ENCODE results near the gene PDE7B.
"Not testable (repeated sequence)": the region's sequence is repeated elsewhere in the genome, so short reads cannot be mapped to it uniquely, and the experiment has no call there.

PDE7B gene

GRCh38 chr6:135852746-135853145 lies 1.2 kb downstream of the PDE7B start:
- H3K4me3 ChIP-seq (ENCODE audit: low read depth in 1 of 2, low read length in 2 of 2), result no peak overlapping the region
- no peak overlapping the region for H3K9ac ChIP-seq (ENCODE audit: low read length)
- H3K36me3 ChIP-seq (ENCODE audit: insufficient read depth, low read length), result no peaks in the 10 kb centered on the region

GRCh38 chr6:135853227-135853626 lies 1.7 kb downstream of the PDE7B start:
- no peak overlapping the region for H3K27ac ChIP-seq (ENCODE audit: low read depth, low read length)

More at GRCh38 chr6:135852746-135853145, 1.2 kb downstream of the PDE7B start:
- Histone ChIP-seq H3K27ac (ENCODE audit: low read depth, low read length) (no peak overlapping the region), H3K9me3 (ENCODE audit: low read length) (no peaks in the 10 kb centered on the region), H3K27me3 (ENCODE audit: control insufficient read depth in 1 of 2, insufficient read depth in 2 of 2, low read length in 2 of 2) (no peaks in the 10 kb centered on the region), H3K4me1 (ENCODE audit: insufficient read depth, low read length) (peaks cover 12% of the 10 kb centered on the region)

GRCh38 chr6:135853986-135854385 lies 2.5 kb downstream of the PDE7B start:
- H3K4me1 ChIP-seq (ENCODE audit: insufficient read depth, low read length), result peaks cover 12% of the 10 kb centered on the region
- H3K27ac ChIP-seq (ENCODE audit: low read depth, low read length), result no peak overlapping the region
- H3K36me3 ChIP-seq (ENCODE audit: insufficient read depth, low read length), result no peaks in the 10 kb centered on the region
- no peak overlapping the region for H3K4me3 ChIP-seq (ENCODE audit: low read depth in 1 of 2, low read length in 2 of 2)
- no peaks in the 10 kb centered on the region for H3K9me3 ChIP-seq (ENCODE audit: low read length)
- H3K9ac ChIP-seq (ENCODE audit: low read length), result no peak overlapping the region
- no peaks in the 10 kb centered on the region for H3K27me3 ChIP-seq (ENCODE audit: control insufficient read depth in 1 of 2, insufficient read depth in 2 of 2, low read length in 2 of 2)

More at GRCh38 chr6:135853227-135853626, 1.7 kb downstream of the PDE7B start:
- no peak overlapping the region for H3K4me3 ChIP-seq (ENCODE audit: low read depth in 1 of 2, low read length in 2 of 2)
- H3K9ac ChIP-seq (ENCODE audit: low read length), result no peak overlapping the region
- peaks cover 12% of the 10 kb centered on the region for H3K4me1 ChIP-seq (ENCODE audit: insufficient read depth, low read length)
- no peaks in the 10 kb centered on the region for H3K27me3 ChIP-seq (ENCODE audit: control insufficient read depth in 1 of 2, insufficient read depth in 2 of 2, low read length in 2 of 2)
- H3K9me3 ChIP-seq (ENCODE audit: low read length), result no peaks in the 10 kb centered on the region
- H3K36me3 ChIP-seq (ENCODE audit: insufficient read depth, low read length), result no peaks in the 10 kb centered on the region

GRCh38 chr6:135854799-135855198 lies 3.3 kb downstream of the PDE7B start:
- Histone ChIP-seq H3K27me3 (ENCODE audit: control insufficient read depth in 1 of 2, insufficient read depth in 2 of 2, low read length in 2 of 2) (no peaks in the 10 kb centered on the region), H3K9me3 (ENCODE audit: low read length) (no peaks in the 10 kb centered on the region), H3K4me1 (ENCODE audit: insufficient read depth, low read length) (peaks cover 12% of the 10 kb centered on the region), H3K27ac (ENCODE audit: low read depth, low read length) (no peak overlapping the region), H3K36me3 (ENCODE audit: insufficient read depth, low read length) (no peaks in the 10 kb centered on the region), H3K4me3 (ENCODE audit: low read depth in 1 of 2, low read length in 2 of 2) (no peak overlapping the region), H3K9ac (ENCODE audit: low read length) (no peak overlapping the region)

GRCh38 chr6:135858931-135859330 lies 7.4 kb downstream of the PDE7B start:
- H3K27me3 ChIP-seq (ENCODE audit: control insufficient read depth in 1 of 2, insufficient read depth in 2 of 2, low read length in 2 of 2), result no peaks in the 10 kb centered on the region
- H3K4me1 ChIP-seq (ENCODE audit: insufficient read depth, low read length), result no peaks in the 10 kb centered on the region
- no peak overlapping the region for H3K9ac ChIP-seq (ENCODE audit: low read length)
- no peak overlapping the region for H3K4me3 ChIP-seq (ENCODE audit: low read depth in 1 of 2, low read length in 2 of 2)
- H3K36me3 ChIP-seq (ENCODE audit: insufficient read depth, low read length), result no peaks in the 10 kb centered on the region
- H3K27ac ChIP-seq (ENCODE audit: low read depth, low read length), result no peak overlapping the region
- H3K9me3 ChIP-seq (ENCODE audit: low read length), result no peaks in the 10 kb centered on the region

- Histone ChIP-seq H3K9ac (ENCODE audit: low read length) (no peak overlapping the region), H3K4me1 (ENCODE audit: insufficient read depth, low read length) (no peaks in the 10 kb centered on the region), H3K4me3 (ENCODE audit: low read depth in 1 of 2, low read length in 2 of 2) (no peak overlapping the region), H3K36me3 (ENCODE audit: insufficient read depth, low read length) (no peaks in the 10 kb centered on the region), H3K27ac (ENCODE audit: low read depth, low read length) (no peak overlapping the region), H3K9me3 (ENCODE audit: low read length) (no peaks in the 10 kb centered on the region), H3K27me3 (ENCODE audit: control insufficient read depth in 1 of 2, insufficient read depth in 2 of 2, low read length in 2 of 2) (no peaks in the 10 kb centered on the region)
Measured at GRCh38 chr6:135860361-135860760, 8.9 kb downstream of the PDE7B start.

GRCh38 chr6:135861189-135861588 lies 9.7 kb downstream of the PDE7B start:
- Histone ChIP-seq H3K9ac (ENCODE audit: low read length) (no peak overlapping the region), H3K27ac (ENCODE audit: low read depth, low read length) (no peak overlapping the region), H3K27me3 (ENCODE audit: control insufficient read depth in 1 of 2, insufficient read depth in 2 of 2, low read length in 2 of 2) (no peaks in the 10 kb centered on the region), H3K9me3 (ENCODE audit: low read length) (no peaks in the 10 kb centered on the region), H3K4me1 (ENCODE audit: insufficient read depth, low read length) (no peaks in the 10 kb centered on the region), H3K36me3 (ENCODE audit: insufficient read depth, low read length) (no peaks in the 10 kb centered on the region), H3K4me3 (ENCODE audit: low read depth in 1 of 2, low read length in 2 of 2) (no peak overlapping the region)

- not testable (repeated sequence) for H3K27ac ChIP-seq (ENCODE audit: low read depth, low read length); H3K27me3 ChIP-seq (ENCODE audit: control insufficient read depth in 1 of 2, insufficient read depth in 2 of 2, low read length in 2 of 2); H3K4me1 ChIP-seq (ENCODE audit: insufficient read depth, low read length); H3K9me3 ChIP-seq (ENCODE audit: low read length); H3K36me3 ChIP-seq (ENCODE audit: insufficient read depth, low read length); H3K4me3 ChIP-seq (ENCODE audit: low read depth in 1 of 2, low read length in 2 of 2); H3K9ac ChIP-seq (ENCODE audit: low read length)
Measured at GRCh38 chr6:135864929-135865328, 13.4 kb downstream of the PDE7B start.

GRCh38 chr6:135866445-135867123 lies 15.1 kb downstream of the PDE7B start:
- H3K9me3 ChIP-seq (ENCODE audit: low read length), result no peaks in the 10 kb centered on the region
- H3K36me3 ChIP-seq (ENCODE audit: insufficient read depth, low read length), result no peaks in the 10 kb centered on the region
- H3K4me1 ChIP-seq (ENCODE audit: insufficient read depth, low read length), result no peaks in the 10 kb centered on the region
- no peak overlapping the region for H3K27ac ChIP-seq (ENCODE audit: low read depth, low read length)
- H3K4me3 ChIP-seq (ENCODE audit: low read depth in 1 of 2, low read length in 2 of 2), result no peak overlapping the region
- H3K27me3 ChIP-seq (ENCODE audit: control insufficient read depth in 1 of 2, insufficient read depth in 2 of 2, low read length in 2 of 2), result no peaks in the 10 kb centered on the region
- H3K9ac ChIP-seq (ENCODE audit: low read length), result no peak overlapping the region

- Histone ChIP-seq H3K27me3 (ENCODE audit: control insufficient read depth in 1 of 2, insufficient read depth in 2 of 2, low read length in 2 of 2) (no peaks in the 10 kb centered on the region), H3K9ac (ENCODE audit: low read length) (no peak overlapping the region), H3K36me3 (ENCODE audit: insufficient read depth, low read length) (no peaks in the 10 kb centered on the region), H3K27ac (ENCODE audit: low read depth, low read length) (no peak overlapping the region), H3K9me3 (ENCODE audit: low read length) (no peaks in the 10 kb centered on the region), H3K4me3 (ENCODE audit: low read depth in 1 of 2, low read length in 2 of 2) (no peak overlapping the region), H3K4me1 (ENCODE audit: insufficient read depth, low read length) (no peaks in the 10 kb centered on the region)
Measured at GRCh38 chr6:135867332-135867731, 15.8 kb downstream of the PDE7B start.

- H3K9ac ChIP-seq (ENCODE audit: low read length), result no peak overlapping the region
- no peak overlapping the region for H3K4me3 ChIP-seq (ENCODE audit: low read depth in 1 of 2, low read length in 2 of 2)
- no peaks in the 10 kb centered on the region for H3K36me3 ChIP-seq (ENCODE audit: insufficient read depth, low read length)
- H3K27ac ChIP-seq (ENCODE audit: low read depth, low read length), result no peak overlapping the region
- H3K4me1 ChIP-seq (ENCODE audit: insufficient read depth, low read length), result no peaks in the 10 kb centered on the region
- no peaks in the 10 kb centered on the region for H3K27me3 ChIP-seq (ENCODE audit: control insufficient read depth in 1 of 2, insufficient read depth in 2 of 2, low read length in 2 of 2)
- no peaks in the 10 kb centered on the region for H3K9me3 ChIP-seq (ENCODE audit: low read length)
Measured at GRCh38 chr6:135869857-135870256, 18.4 kb downstream of the PDE7B start.

GRCh38 chr6:135870722-135871121 lies 19.2 kb downstream of the PDE7B start:
- H3K4me3 ChIP-seq (ENCODE audit: low read depth in 1 of 2, low read length in 2 of 2), result no peak overlapping the region
- no peaks in the 10 kb centered on the region for H3K4me1 ChIP-seq (ENCODE audit: insufficient read depth, low read length)
- H3K27ac ChIP-seq (ENCODE audit: low read depth, low read length), result no peak overlapping the region
- no peaks in the 10 kb centered on the region for H3K9me3 ChIP-seq (ENCODE audit: low read length)
- H3K9ac ChIP-seq (ENCODE audit: low read length), result no peak overlapping the region
- no peaks in the 10 kb centered on the region for H3K36me3 ChIP-seq (ENCODE audit: insufficient read depth, low read length)
- H3K27me3 ChIP-seq (ENCODE audit: control insufficient read depth in 1 of 2, insufficient read depth in 2 of 2, low read length in 2 of 2), result no peaks in the 10 kb centered on the region
